GM12878 (cell line): Measurements from ENCODE around the gene IRAK2. TPM values are rescaled to one million over a fixed set of nuclear protein-coding genes. Genes with fewer than 3 reads are reported as not detected.

Experiments used
- BHLHE40 ChIP-seq, 2 experiments: fragments of 450-650 bp in 1 of 2; IDR thresholded peaks; 2 replicates each; pipeline ENCODE4 v1.6.1; 2011 to 2017; ENCODE audit warnings: low read depth in 2 of 2, borderline replicate concordance in 1 of 2, improper control_type of control experiment in 1 of 2, low read length in 1 of 2, mild to moderate bottlenecking in 1 of 2
- CHD2 ChIP-seq: IDR thresholded peaks from 2 replicates; pipeline ENCODE4 v1.6.1; 2011; ENCODE audit warnings: low read depth, low read length, improper control_type of control experiment, borderline replicate concordance
- CTCF ChIP-seq, 3 experiments: IDR thresholded peaks in 2 of 3; conservative IDR thresholded peaks in 1 of 3; 2 replicates each; pipeline ENCODE4 v1.5.1; 2011; ENCODE audit warnings: low read depth in 3 of 3, low read length in 3 of 3, mild to moderate bottlenecking in 3 of 3, control low read depth in 2 of 3, moderate library complexity in 2 of 3, inconsistent platforms in 1 of 3, mixed read lengths in 1 of 3; ENCODE audit not compliant: control insufficient read depth in 2 of 3, insufficient read depth in 1 of 3; ENCODE audit errors: extremely low read depth in 1 of 3
- EGR1 ChIP-seq, 2 experiments: IDR thresholded peaks; 1 replicate in 1 of 2; 2 replicates in 1 of 2; pipeline ENCODE4 v1.6.1; 2011 to 2012; ENCODE audit warnings: low read depth in 2 of 2, low read length in 2 of 2, borderline replicate concordance in 1 of 2, mild to moderate bottlenecking in 1 of 2, moderate library complexity in 1 of 2
- HCFC1 ChIP-seq: fragments of 150-350 bp; IDR thresholded peaks from 2 replicates; pipeline ENCODE4 v1.6.1; 2014; ENCODE audit warnings: low read length
- IKZF1 ChIP-seq: fragments of 450-650 bp; conservative IDR thresholded peaks from 2 replicates; pipeline ENCODE4 v1.6.1; 2017; ENCODE audit warnings: antibody characterized with exemption, mild to moderate bottlenecking
- KAT2A ChIP-seq: conservative IDR thresholded peaks from 2 replicates; pipeline ENCODE4 v1.6.1; 2011; ENCODE audit warnings: low read depth, low read length; ENCODE audit not compliant: control insufficient read depth
- MTA3 ChIP-seq: IDR thresholded peaks from 2 replicates; pipeline ENCODE4 v1.6.1; 2012; ENCODE audit warnings: low read length, inconsistent platforms, borderline replicate concordance
- NKRF ChIP-seq: fragments of 450-650 bp; conservative IDR thresholded peaks from 2 replicates; pipeline ENCODE4 v1.6.1; 2017; ENCODE audit warnings: mild to moderate bottlenecking, moderate library complexity
- RELB ChIP-seq: fragments of 450-650 bp; IDR thresholded peaks from 2 replicates; pipeline ENCODE4 v1.6.1; 2017; ENCODE audit warnings: low read depth, mild to moderate bottlenecking, moderate library complexity
- RUNX3 ChIP-seq: IDR thresholded peaks from 2 replicates; pipeline ENCODE4 v1.6.1; 2012; ENCODE audit warnings: low read length, inconsistent platforms
- SMAD5 ChIP-seq: IDR thresholded peaks from 2 replicates; pipeline ENCODE4 v1.6.1; 2016; ENCODE audit warnings: antibody characterized with exemption, low read depth
- STAT1 ChIP-seq: fragments of 450-650 bp; conservative IDR thresholded peaks from 2 replicates; pipeline ENCODE4 v1.6.1; 2014; ENCODE audit warnings: antibody characterized with exemption, mild to moderate bottlenecking
- SUPT20H ChIP-seq: IDR thresholded peaks from 2 replicates; pipeline ENCODE4 v1.6.1; 2011; ENCODE audit warnings: low read depth, mild to moderate bottlenecking, low read length, moderate library complexity, borderline replicate concordance; ENCODE audit not compliant: control insufficient read depth
- ZBED1 ChIP-seq: IDR thresholded peaks from 2 replicates; pipeline ENCODE4 v1.6.1; 2016; ENCODE audit warnings: borderline replicate concordance
- ZBTB40 ChIP-seq: fragments of 450-650 bp; IDR thresholded peaks from 2 replicates; pipeline ENCODE4 v1.6.1; 2016; ENCODE audit warnings: mild to moderate bottlenecking, moderate library complexity, borderline replicate concordance
- ZNF207 ChIP-seq: fragments of 450-650 bp; IDR thresholded peaks from 2 replicates; pipeline ENCODE4 v1.6.1; 2014; ENCODE audit warnings: antibody characterized with exemption, mild to moderate bottlenecking, borderline replicate concordance
- ZNF24 ChIP-seq: fragments of 450-650 bp; IDR thresholded peaks from 2 replicates; pipeline ENCODE4 v1.6.1; 2017; ENCODE audit warnings: antibody characterized with exemption, mild to moderate bottlenecking
- ZNF384 ChIP-seq: IDR thresholded peaks from 2 replicates; pipeline ENCODE4 v1.6.1; 2012; ENCODE audit warnings: low read depth, mild to moderate bottlenecking, low read length, improper control_type of control experiment, borderline replicate concordance
- polyA plus RNA-seq, 11 experiments: library from polyadenylated mRNA; depleted of rRNA in 4 of 11; unstranded in 6 of 11; stranded (reverse) in 5 of 11; fragments of >200 nt; fragmentation: Nextera tagmentation in 4 of 11; fragmentation: Illumina TruSeq in 1 of 11; extraction: Ambion mirVana in 4 of 11; extraction: Trizol in 1 of 11; gene quantifications; 1 replicate in 1 of 11; 2 replicates in 10 of 11; pipeline versions ENCODE4 v1.2.1 to v1.2.3, GENCODE V29; 2011 to 2016; ENCODE audit warnings: inconsistent platforms in 2 of 11, missing spikeins in 2 of 11, low read depth in 1 of 11
- total RNA-seq, 4 experiments: library from RNA; depleted of rRNA in 3 of 4; stranded (reverse); fragments of >200 nt in 3 of 4; fragmentation: Illumina TruSeq in 1 of 4; extraction: Trizol in 1 of 4; gene quantifications; 2 replicates each; pipeline versions ENCODE4 v1.2.1 to v1.2.3, GENCODE V29; 2013 to 2021

IRAK2 gene
- total and polyA plus RNA-seq, 10 of the 15 experiments (the other 5 are each of a cell fraction or from before 2014, with no cell fraction given): 0.48 to 5.7 (median 4.5) TPM

GRCh38 chr3:10115326-10116137 lies 49.2 kb upstream of the IRAK2 start, which contains the start of gene BRK1 (continued):
- peak; percentile 37 to 66; a peak in 2 of 4 replicates for TF ChIP-seq BHLHE40 (IDR thresholded peaks at IDR 0.05; ENCODE audit: borderline replicate concordance in 1 of 2, low read depth in 2 of 2, low read length in 1 of 2)
- TF ChIP-seq IKZF1: peak; percentile 75
- TF ChIP-seq HCFC1: peak; percentile 45; the same call in 1 of the 2 replicates
- peak; percentile 29; the same call in 1 of the 2 replicates for TF ChIP-seq ZBTB40
- TF ChIP-seq ZBED1: no peak
- TF ChIP-seq MTA3: peak; percentile 26; the same call in 1 of the 2 replicates
- peak; percentile 67 for TF ChIP-seq RUNX3
- TF ChIP-seq CHD2: peak; percentile 73
- TF ChIP-seq ZNF24: no peak
- peak; percentile 66; the same call in 1 of the 2 replicates for TF ChIP-seq RELB
- TF ChIP-seq ZNF384: no peak
- TF ChIP-seq STAT1: peak; percentile 79; the same call in 1 of the 2 replicates
- no peak for TF ChIP-seq SUPT20H
- TF ChIP-seq EGR1 (IDR thresholded peaks at IDR 0.05; ENCODE audit: borderline replicate concordance in 1 of 2, low read depth in 2 of 2, low read length in 2 of 2): peak; percentile 28 to 92
- TF ChIP-seq ZNF207: peak; percentile 68; the same call in 1 of the 2 replicates
- peak; percentile 50; the same call in 1 of the 2 replicates for TF ChIP-seq NKRF
- peak; percentile 89; the same call in 1 of the 2 replicates for TF ChIP-seq SMAD5
- no peak for TF ChIP-seq CTCF (IDR thresholded peaks at IDR 0.05 in 2 of 3, conservative IDR thresholded peaks at IDR 0.05 in 1 of 3; ENCODE audit: control insufficient read depth in 2 of 3, extremely low read depth in 1 of 3, insufficient read depth in 1 of 3, low read depth in 3 of 3, low read length in 3 of 3)
- no peak for TF ChIP-seq KAT2A
